ENCODE results near the gene SPNS3. TPM values are rescaled to one million over a fixed set of nuclear protein-coding genes. Genes with fewer than 3 reads are reported as not detected.

SPNS3 gene
- total RNA-seq, 1 donor from 2014 or later, result not detected

GRCh38 chr17:4525691-4526397 lies 92.1 kb downstream of the SPNS3 start:
- no peak for DNase-seq (ENCODE audit: low spot score)

- DNase-seq (ENCODE audit: low spot score), result no peak
Measured at GRCh38 chr17:4527134-4527533, 93.4 kb downstream of the SPNS3 start.

- no peak for DNase-seq (ENCODE audit: low spot score)
Measured at GRCh38 chr17:4527566-4528125, 93.9 kb downstream of the SPNS3 start.

- DNase-seq (ENCODE audit: low spot score), result no peak
Measured at GRCh38 chr17:4529533-4530152, 95.9 kb downstream of the SPNS3 start.

- DNase-seq (ENCODE audit: low spot score), result no peak
Measured at GRCh38 chr17:4530799-4531730, 97.3 kb downstream of the SPNS3 start.

- no peak for DNase-seq (ENCODE audit: low spot score)
Measured at GRCh38 chr17:4531988-4532736, 98.4 kb downstream of the SPNS3 start.

- DNase-seq (ENCODE audit: low spot score), result no peak
Measured at GRCh38 chr17:4532860-4533522, 99.3 kb downstream of the SPNS3 start.

GRCh38 chr17:4533523-4534504 lies 100.1 kb downstream of the SPNS3 start:
- DNase-seq (ENCODE audit: low spot score), result no peak

- no peak for DNase-seq (ENCODE audit: low spot score)
Measured at GRCh38 chr17:4534515-4534914, 100.8 kb downstream of the SPNS3 start.

GRCh38 chr17:4534928-4535666 lies 101.4 kb downstream of the SPNS3 start:
- DNase-seq (ENCODE audit: low spot score), result no peak

- DNase-seq (ENCODE audit: low spot score), result no peak
Measured at GRCh38 chr17:4535667-4536258, 102.0 kb downstream of the SPNS3 start.

- DNase-seq (ENCODE audit: low spot score), result peak; percentile 62
Measured at GRCh38 chr17:4536259-4536741, 102.6 kb downstream of the SPNS3 start.

- DNase-seq (ENCODE audit: low spot score), result peak; percentile 59
Measured at GRCh38 chr17:4536742-4537411, 103.1 kb downstream of the SPNS3 start.
